Measurements from ENCODE around the gene PPP2R5A.

- no peak for TF ChIP-seq CTCF (IDR thresholded peaks at IDR 0.05)
- TF ChIP-seq POLR2A (IDR thresholded peaks at IDR 0.05): no peak
- no peak for TF ChIP-seq POLR2AphosphoS5 (IDR thresholded peaks at IDR 0.05)
- TF ChIP-seq EP300 (IDR thresholded peaks at IDR 0.05; ENCODE audit: low read depth): no peak
These were observed 30.3 kb upstream of the PPP2R5A start for GRCh38 chr1:212254853-212255363.
